PC-9 (cell line): Measurements from ENCODE around the gene FASN. TPM values are rescaled to one million over a fixed set of nuclear protein-coding genes. Genes with fewer than 3 reads are reported as not detected.

ENCODE experiments used
- BruUV-seq: library from RNA; stranded (reverse); fragments of 400-500 nt; replicated peaks from 2 replicates; lab custom pipeline; 2021; lab: Mats Ljungman, UMichigan
- CTCF ChIA-PET: fragments of 300-600 bp; sonication (Branson Sonifier 250); formaldehyde crosslinking; loops from one replicate; lab custom pipeline; 2022; ENCODE audit warnings: antibody characterized with exemption; lab: Charles Lee
- POLR2A ChIA-PET: fragments of 300-600 bp; sonication (Branson Sonifier 250); formaldehyde crosslinking; loops from one replicate; lab custom pipeline; 2022; ENCODE audit warnings: antibody characterized with exemption; ENCODE audit not compliant: unreplicated experiment; lab: Charles Lee
- DNase-seq, 2 experiments: peaks; one replicate each; pipeline versions ENCODE4 v3.0.0 to v3.0.0-alpha.2; 2015 to 2022; ENCODE audit warnings: mixed read lengths in 1 of 2
- H2AFZ ChIP-seq: fragments of 200-600 bp; sonication (generic); 2 replicates; pipeline ENCODE4 v1.8.1; 2017; ENCODE audit warnings: antibody characterized with exemption
- H3F3A ChIP-seq: fragments of 200-600 bp; sonication (generic); 2 replicates; pipeline ENCODE4 v1.8.1; 2017; ENCODE audit warnings: antibody characterized with exemption, mild to moderate bottlenecking, low read depth; ENCODE audit not compliant: insufficient read depth
- H3K27ac ChIP-seq: fragments of 200-600 bp; sonication (generic); 2 replicates; pipeline ENCODE4 v1.6.1; 2016; ENCODE audit warnings: mixed run types
- H3K27me3 ChIP-seq: fragments of 200-600 bp; sonication (generic); 2 replicates; pipeline ENCODE4 v1.6.1; 2016; ENCODE audit warnings: low read depth, mixed run types; ENCODE audit not compliant: insufficient read depth
- H3K36me3 ChIP-seq: fragments of 200-600 bp; sonication (generic); 2 replicates; pipeline ENCODE4 v1.6.1; 2016; ENCODE audit warnings: low read depth, mixed run types
- H3K4me1 ChIP-seq: fragments of 200-600 bp; sonication (generic); replicated peaks from 2 replicates; pipeline ENCODE4 v1.6.1; 2016; ENCODE audit warnings: mixed run types; ENCODE audit not compliant: insufficient read depth
- H3K4me2 ChIP-seq: fragments of 200-600 bp; sonication (generic); 2 replicates; pipeline ENCODE4 v1.6.1; 2017; ENCODE audit warnings: mixed run types
- H3K4me3 ChIP-seq: fragments of 200-600 bp; sonication (generic); 2 replicates; pipeline ENCODE4 v1.6.1; 2016; ENCODE audit warnings: mixed run types
- H3K79me2 ChIP-seq: fragments of 200-600 bp; sonication (generic); 2 replicates; pipeline ENCODE4 v1.6.1; 2017; ENCODE audit warnings: low read depth, mixed run types
- H3K9me2 ChIP-seq: fragments of 200-600 bp; sonication (generic); 2 replicates; pipeline ENCODE4 v1.8.1; 2017; ENCODE audit warnings: mild to moderate bottlenecking; ENCODE audit not compliant: insufficient read depth
- H3K9me3 ChIP-seq: fragments of 200-600 bp; sonication (generic); 2 replicates; pipeline ENCODE4 v1.8.1; 2016; ENCODE audit warnings: low read depth; ENCODE audit not compliant: insufficient read depth
- H4K20me1 ChIP-seq: fragments of 200-600 bp; sonication (generic); 2 replicates; pipeline ENCODE4 v1.8.1; 2017; ENCODE audit not compliant: insufficient read depth
- CTCF ChIP-seq: fragments of 200-600 bp; sonication (generic); conservative IDR thresholded peaks from 2 replicates; pipeline ENCODE4 v1.6.1; 2017; ENCODE audit warnings: mixed run types, antibody characterized with exemption, mild to moderate bottlenecking, moderate library complexity
- EZH2 ChIP-seq: fragments of 200-600 bp; sonication (generic); IDR thresholded peaks from 2 replicates; pipeline ENCODE4 v1.8.0; 2017; ENCODE audit warnings: antibody characterized with exemption, low read depth
- intact Hi-C: fragments of 100-400 bp; cut with micrococcal nuclease; formaldehyde crosslinking; loops from one replicate; pipeline ENCODE4 v1.10.0; 2022; ENCODE audit not compliant: unreplicated experiment
- total RNA-seq: library from RNA; stranded (reverse); gene quantifications from 2 replicates; pipeline ENCODE4 v1.2.3, GENCODE V29; 2021

The FASN gene
- total RNA-seq, 1 experiment from 2014 or later = 658 TPM

DNA sequence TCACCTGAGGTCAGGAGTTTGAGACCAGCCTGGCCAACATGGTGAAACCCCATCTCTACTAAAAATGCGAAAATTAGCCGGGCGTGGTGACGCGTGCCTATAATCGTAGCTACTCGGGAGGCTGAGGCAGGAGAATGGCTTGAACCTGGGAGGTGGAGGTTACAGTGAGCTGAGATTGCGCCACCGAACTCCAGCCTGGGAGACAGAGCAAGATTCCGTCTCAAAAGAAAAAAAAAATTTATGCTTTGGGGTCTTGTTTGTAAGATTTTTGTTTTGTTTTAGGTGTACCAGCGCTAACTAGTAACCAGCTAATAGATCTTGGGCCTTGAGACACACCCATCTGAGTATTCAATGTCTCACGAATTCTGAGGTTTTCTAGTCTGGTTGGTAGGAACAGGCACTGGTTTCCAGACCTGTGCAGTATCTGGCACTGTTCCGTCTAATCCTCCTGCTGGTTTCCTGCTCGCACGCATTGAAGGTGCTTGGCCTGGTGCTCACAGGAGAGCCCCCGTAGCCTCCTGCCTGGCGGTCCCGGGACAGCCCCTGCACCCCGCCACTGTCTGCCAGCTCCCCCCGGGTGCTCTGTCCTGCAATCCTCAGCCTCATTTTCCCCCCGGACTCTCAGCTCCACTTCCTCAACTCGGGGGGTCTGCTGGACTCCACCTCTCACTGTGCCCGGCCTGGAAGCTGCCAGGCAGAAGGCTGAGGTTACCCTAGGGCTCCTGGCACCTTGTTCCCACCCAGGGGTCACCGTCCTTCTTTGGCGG lies 21.8 kb downstream of the FASN start:
- POLR2A ChIA-PET = no interaction called here
- no peak for DNase-seq
- H4K20me1 ChIP-seq = peaks cover 13% of the 10 kb centered on the region
- no peaks in the 10 kb centered on the region for H3K9me3 ChIP-seq
- no peaks in the 10 kb centered on the region for H3K9me2 ChIP-seq
- H3F3A ChIP-seq = peaks cover 20% of the 10 kb centered on the region
- no peak overlapping the region for H3K27ac ChIP-seq
- no peak overlapping the region for H3K4me2 ChIP-seq
- TF ChIP-seq CTCF (no peak), EZH2 (no peak)
- H3K4me1 ChIP-seq = no peaks in the 10 kb centered on the region
- no peak overlapping the region for H2AFZ ChIP-seq
- H3K4me3 ChIP-seq = no peak overlapping the region
- H3K27me3 ChIP-seq = no peaks in the 10 kb centered on the region
- intact Hi-C loops = no loop called here
- H3K36me3 ChIP-seq = no peaks in the 10 kb centered on the region
- CTCF ChIA-PET = interaction anchor here (0.7 kb wide), 1 partner anchor 507 kb away, joined by 4 read pairs; no protein-coding TSS in a partner anchor
- TSS peak; percentile 11 for BruUV-seq
- H3K79me2 ChIP-seq = no peaks in the 10 kb centered on the region

DNA sequence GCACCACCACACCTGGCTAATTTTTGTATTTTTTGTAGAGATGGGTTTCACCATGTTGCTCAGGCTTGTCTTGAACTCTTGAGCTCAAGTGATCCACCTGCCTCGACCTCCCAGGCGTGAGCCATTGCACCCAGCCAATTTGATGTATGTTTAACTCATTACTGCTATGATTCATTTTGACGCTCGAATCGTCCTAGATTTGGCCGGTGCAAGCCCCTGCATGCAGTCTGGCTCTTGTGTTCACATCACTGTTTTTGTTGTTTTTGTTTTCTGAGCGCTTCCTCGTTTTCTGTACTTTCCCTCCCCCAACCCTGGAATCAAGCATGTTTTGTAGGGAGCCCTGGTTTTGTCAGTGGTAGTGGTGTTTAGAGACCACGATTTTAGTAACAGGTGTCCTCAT lies 24.6 kb downstream of the FASN start:
- Histone ChIP-seq H3K27ac (no peak overlapping the region), H3K27me3 (no peaks in the 10 kb centered on the region), H3K9me2 (no peaks in the 10 kb centered on the region), H3K4me1 (no peaks in the 10 kb centered on the region), H3K79me2 (no peaks in the 10 kb centered on the region), H3F3A (peaks cover 13% of the 10 kb centered on the region), H2AFZ (no peak overlapping the region), H4K20me1 (no peaks in the 10 kb centered on the region), H3K4me2 (no peak overlapping the region), H3K9me3 (no peaks in the 10 kb centered on the region), H3K36me3 (no peaks in the 10 kb centered on the region), H3K4me3 (no peak overlapping the region)
- no peak for DNase-seq
- TF ChIP-seq EZH2 = no peak
- no peak for TF ChIP-seq CTCF
- no TSS peak for BruUV-seq
- intact Hi-C loops = no loop called here
- POLR2A ChIA-PET = interaction anchor here (0.7 kb wide), 1 partner anchor 22 kb away, joined by 10 read pairs; no protein-coding TSS in a partner anchor
- CTCF ChIA-PET = no interaction called here

- Histone ChIP-seq H3K27ac (no peak overlapping the region), H3K36me3 (no peaks in the 10 kb centered on the region), H3K9me3 (no peaks in the 10 kb centered on the region), H4K20me1 (no peaks in the 10 kb centered on the region), H3K4me1 (no peaks in the 10 kb centered on the region), H3F3A (peaks cover 13% of the 10 kb centered on the region), H3K27me3 (no peaks in the 10 kb centered on the region), H3K4me3 (no peak overlapping the region), H3K9me2 (no peaks in the 10 kb centered on the region), H3K4me2 (no peak overlapping the region), H3K79me2 (no peaks in the 10 kb centered on the region), H2AFZ (no peak overlapping the region)
- CTCF ChIA-PET = no interaction called here
- TF ChIP-seq EZH2 (no peak), CTCF (no peak)
- BruUV-seq = no TSS peak
- intact Hi-C loops = no loop called here
- no peak for DNase-seq
- POLR2A ChIA-PET = no interaction called here
These were observed 25.2 kb downstream of the FASN start for GRCh38 chr17:82072827-82073226.
